Lower leg skin (tissue), 3 donors: ENCODE results near the gene CREB3L1.

Experiments
- CTCF ChIP-seq, 3 donors: fragments of 450-650 bp; IDR thresholded peaks; one replicate each; pipeline ENCODE4 v1.5.1; 2016; ENCODE audit warnings: antibody characterized with exemption in 3 of 3, mild to moderate bottlenecking in 3 of 3, moderate library complexity in 2 of 3
- POLR2A ChIP-seq, 2 donors: fragments of 450-650 bp; IDR thresholded peaks; one replicate each; pipeline ENCODE4 v1.6.1; 2016 to 2017; ENCODE audit warnings: antibody characterized with exemption in 2 of 2, mild to moderate bottlenecking in 1 of 2, moderate library complexity in 1 of 2

DNA sequence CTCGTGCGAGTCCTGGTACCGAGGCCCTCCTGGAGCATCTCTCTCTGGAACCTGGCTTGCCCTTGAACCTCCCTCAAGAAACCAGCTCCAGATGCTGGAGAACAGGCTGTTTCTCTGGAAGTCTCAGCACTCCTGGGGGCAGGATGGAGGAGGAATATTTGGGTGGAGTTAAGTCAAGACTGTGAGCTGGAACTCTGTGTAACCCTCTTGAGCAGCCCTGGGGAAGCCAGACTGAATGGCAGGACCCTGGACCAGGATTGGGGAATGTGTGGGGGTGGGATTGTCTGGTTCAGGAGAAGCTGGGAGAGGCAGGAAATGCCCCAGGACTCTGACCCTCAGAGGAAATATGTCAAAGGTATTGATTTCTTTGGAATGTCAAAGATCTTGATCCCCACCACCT is 7.7 kb downstream of the CREB3L1 start:
- TF ChIP-seq CTCF (IDR thresholded peaks at IDR 0.05) (no peak), POLR2A (IDR thresholded peaks at IDR 0.05) (no peak)
